NCI-H146 treated with DMSO at 0.1 percent for 48 hours (cell line): ENCODE results near the gene SPATA9.

Experiments used
- DNase-seq: peaks from one replicate; lab custom pipeline; 2025; ENCODE audit not compliant: unreplicated experiment; lab: John Stamatoyannopoulos, UW

SPATA9 gene

DNA sequence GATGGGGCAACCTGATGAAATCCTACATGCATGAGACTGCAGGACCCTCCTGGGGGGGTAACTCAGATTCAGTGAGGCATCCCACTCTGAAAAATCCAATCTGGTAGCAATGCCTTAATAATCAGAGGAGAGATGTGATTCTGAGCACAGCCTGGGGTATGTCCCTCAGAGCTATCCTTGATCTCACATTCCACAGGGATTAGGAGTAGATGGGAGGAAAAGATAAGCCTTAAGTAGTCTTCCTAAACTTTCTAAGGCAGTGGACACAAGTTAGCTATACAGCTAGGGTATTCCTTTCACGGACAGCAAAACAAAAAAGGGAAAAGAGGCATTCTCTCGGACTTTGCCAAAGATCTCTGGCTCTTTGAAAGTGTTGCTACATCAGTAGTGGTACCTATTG is 3.9 kb upstream of the SPATA9 start:
- no peak for DNase-seq

DNA sequence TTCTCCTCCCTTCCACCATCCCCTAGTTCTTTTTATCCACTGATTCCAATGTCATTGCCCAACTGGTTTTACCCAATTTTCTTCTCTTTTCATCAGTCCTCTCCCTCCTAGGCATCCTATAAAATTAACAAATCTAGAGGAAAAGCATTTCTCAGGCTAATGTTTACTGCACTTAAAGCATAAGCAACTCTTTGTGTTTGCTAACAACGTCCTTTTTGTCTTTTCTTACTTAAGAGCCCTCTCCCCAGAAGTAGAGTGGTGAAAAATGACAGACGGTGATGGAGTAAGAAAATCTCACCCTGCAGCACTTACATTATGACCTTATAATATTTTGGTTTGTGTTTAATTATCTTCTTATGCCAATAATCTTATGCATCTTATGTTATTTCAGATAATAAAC is 1.6 kb upstream of the SPATA9 start:
- no peak for DNase-seq

- no peak for DNase-seq
These were observed 9.7 kb downstream of the SPATA9 start for GRCh38 chr5:95673081-95673480.

DNA sequence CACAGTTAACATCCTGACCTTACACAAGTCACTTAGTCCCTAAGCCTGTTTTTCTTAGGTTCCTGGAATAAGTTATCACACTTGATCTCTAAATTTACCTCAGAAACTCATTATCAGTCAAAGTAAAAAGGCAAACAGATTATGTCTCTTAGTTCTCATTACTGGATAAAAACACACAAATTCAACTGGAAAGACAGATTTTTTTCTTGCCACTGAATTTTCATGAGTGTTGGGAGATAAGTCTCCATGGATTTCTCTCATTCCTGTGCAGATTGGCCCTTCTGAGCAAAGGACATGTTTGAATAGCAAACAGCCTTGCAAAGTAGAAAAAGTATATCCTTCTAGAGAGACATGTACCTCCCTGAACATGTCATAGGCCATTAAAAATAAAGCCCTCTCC is 10.2 kb downstream of the SPATA9 start:
- no peak for DNase-seq

DNA sequence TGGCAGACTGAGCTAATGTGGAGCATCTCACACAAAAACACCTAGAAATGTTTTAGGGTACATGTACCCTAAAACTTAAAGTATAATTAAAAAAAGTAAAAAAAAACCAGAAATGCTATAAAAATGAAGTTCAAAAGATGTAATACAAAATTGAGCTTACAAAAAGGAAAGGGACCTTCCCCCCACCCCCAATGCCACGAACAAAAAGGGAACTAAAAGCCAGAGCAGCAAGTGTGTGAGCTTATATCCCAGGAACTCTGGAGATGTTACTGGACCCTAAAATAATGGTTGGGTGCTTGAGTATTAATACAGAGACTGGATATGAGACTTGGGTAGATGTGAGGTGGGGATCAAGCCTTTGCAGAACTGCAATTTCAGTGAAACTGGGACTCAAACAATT is 11.0 kb downstream of the SPATA9 start:
- no peak for DNase-seq

GRCh38 chr5:95670568-95670967 is 12.2 kb downstream of the SPATA9 start:
- DNase-seq: no peak

DNA sequence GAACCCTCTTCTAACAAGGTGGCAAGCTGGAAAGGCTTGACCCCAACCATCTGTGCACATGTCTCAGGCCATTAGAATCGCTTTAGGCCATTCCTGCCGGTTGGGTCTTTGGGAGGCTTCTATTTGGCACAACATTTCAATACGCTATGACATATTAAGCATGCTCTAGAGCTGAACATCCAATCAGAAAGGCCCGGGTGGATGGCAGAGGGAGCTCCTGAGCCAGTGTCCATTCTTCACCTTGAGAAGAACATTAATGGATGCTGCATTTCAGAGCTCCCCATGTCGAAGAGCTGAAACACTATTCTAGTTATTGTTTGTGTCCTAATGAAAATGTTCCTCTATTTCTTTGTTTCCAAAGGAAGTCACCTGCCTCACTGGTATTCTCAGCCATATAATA is 12.8 kb downstream of the SPATA9 start:
- no peak for DNase-seq

- no peak for DNase-seq
These were observed 13.3 kb downstream of the SPATA9 start for GRCh38 chr5:95669540-95669939.

DNA sequence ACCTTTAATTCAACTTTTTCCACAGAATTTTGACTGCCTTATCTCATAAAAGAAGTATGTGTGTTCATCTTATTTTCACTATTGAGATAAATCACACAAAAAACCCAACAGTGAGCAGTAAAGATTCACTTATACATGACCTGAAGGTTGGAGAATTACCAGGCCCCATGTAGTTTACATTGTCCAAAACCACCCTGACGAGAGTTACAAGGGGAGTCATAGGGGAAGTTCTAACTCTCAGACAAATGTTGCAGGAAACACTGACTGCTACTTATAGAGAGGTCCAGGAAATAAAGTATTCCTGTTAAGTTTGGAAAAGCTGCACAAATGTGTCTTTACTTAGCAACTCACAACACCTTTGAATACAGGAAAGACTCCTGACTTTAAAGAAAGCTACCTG is 14.1 kb downstream of the SPATA9 start:
- DNase-seq: no peak

- no peak for DNase-seq
These were observed 14.6 kb downstream of the SPATA9 start for GRCh38 chr5:95668216-95668615.

DNA sequence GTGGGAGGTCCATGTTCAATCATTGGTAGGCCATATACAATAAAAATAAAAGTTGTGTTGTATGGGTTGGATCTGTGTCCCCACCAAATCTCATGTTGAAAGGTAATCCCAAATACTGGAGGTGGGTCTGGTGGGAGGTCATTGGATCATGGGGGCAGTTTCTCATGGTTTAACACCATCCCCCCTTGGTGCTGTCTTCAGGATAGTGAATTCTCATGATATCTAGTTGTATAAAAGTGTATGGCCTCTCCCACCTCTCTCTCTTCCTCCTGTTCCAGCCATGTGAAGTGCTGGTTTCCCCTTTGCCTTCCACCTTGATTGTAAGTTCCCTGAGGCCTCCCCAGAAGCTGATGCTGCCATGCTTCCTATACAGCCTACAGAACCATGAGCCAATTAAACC is 15.1 kb downstream of the SPATA9 start:
- no peak for DNase-seq

- DNase-seq: no peak
These were observed 15.7 kb downstream of the SPATA9 start for GRCh38 chr5:95667061-95667618.

- DNase-seq: peak; percentile 21
These were observed 18.5 kb downstream of the SPATA9 start for GRCh38 chr5:95664204-95664786.

- DNase-seq: no peak
These were observed 19.8 kb downstream of the SPATA9 start for GRCh38 chr5:95662946-95663345.

GRCh38 chr5:95660060-95660459 is 22.7 kb downstream of the SPATA9 start:
- DNase-seq: no peak

GRCh38 chr5:95655575-95655974 is 27.2 kb downstream of the SPATA9 start:
- DNase-seq: no peak

DNA sequence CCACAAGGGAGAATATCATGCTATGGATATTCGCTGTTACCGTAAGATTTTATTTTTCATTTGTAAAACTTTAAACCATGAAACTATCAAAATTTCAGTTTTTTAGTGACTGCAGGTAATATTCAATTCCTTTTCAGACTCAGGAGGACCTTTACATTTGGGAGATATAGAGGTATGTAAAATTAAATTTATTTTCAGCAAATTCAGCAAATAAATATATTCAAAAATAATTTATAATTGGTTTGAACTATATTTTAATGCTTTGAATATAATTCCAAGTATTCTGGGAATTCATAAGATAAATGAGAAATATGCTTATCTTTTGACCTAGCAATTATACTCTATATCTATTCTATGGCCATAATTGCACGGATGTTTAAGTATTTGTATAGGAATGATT is 28.6 kb downstream of the SPATA9 start:
- no peak for DNase-seq

DNA sequence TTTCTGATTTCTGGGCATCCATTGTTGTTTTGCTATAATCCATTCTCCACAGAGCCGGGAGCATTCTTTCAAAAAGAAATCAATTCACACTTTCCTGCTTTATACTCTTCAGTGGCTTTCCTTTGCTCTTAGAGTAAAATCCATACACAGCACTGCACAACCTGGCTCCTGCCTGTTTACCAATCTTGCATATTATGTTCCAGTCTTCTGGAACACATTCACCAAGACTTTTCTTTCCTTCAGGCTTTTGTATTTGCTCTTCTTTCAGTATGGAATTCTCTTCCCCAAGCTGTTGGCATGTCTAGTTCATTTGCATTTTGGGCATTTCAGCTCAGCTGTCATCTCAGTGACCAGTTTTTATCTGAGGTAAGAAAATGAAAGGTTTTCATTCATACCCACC is 29.9 kb downstream of the SPATA9 start:
- no peak for DNase-seq

GRCh38 chr5:95649842-95650620 is 32.8 kb downstream of the SPATA9 start:
- no peak for DNase-seq

GRCh38 chr5:95649274-95649673 is 33.5 kb downstream of the SPATA9 start:
- no peak for DNase-seq

- no peak for DNase-seq
These were observed 34.6 kb downstream of the SPATA9 start for GRCh38 chr5:95647886-95648860.
